Activated CD4-positive, alpha-beta T cell treated with anti-CD3 and anti-CD28 coated beads for 1 hour (primary cell): ENCODE data around the gene NOS1.

ENCODE experiments used
- DNase-seq: peaks from one replicate; pipeline ENCODE4 v3.0.0-alpha.2; 2020

NOS1 gene

GRCh38 chr12:117329756-117330155 lies 31.7 kb downstream of the NOS1 start:
- DNase-seq = no peak

DNA sequence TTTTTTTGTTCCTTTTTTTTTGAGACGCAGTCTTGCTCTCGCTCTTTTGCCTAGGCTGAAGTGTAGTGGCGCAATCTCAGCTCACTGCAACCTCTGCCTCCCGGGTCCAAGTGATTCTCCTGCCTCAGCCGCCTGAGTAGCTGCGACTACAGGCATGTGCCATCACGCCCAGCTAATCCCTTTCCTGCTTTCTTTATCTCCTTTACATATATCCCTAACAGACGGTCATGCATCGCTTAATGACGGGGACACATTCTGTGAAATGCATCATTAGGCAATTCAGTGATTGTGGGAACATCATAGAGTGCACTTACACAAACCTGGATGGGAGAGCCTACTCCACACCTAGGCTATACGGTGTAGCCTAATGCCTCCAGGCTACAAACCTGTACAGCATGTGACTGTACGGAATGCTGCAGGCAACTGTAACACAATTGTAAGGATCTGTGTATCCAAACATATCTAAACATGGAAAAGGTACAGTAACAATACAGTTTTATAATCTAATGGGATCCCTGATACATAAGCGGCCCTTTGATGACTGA lies 32.8 kb downstream of the NOS1 start:
- no peak for DNase-seq

DNA sequence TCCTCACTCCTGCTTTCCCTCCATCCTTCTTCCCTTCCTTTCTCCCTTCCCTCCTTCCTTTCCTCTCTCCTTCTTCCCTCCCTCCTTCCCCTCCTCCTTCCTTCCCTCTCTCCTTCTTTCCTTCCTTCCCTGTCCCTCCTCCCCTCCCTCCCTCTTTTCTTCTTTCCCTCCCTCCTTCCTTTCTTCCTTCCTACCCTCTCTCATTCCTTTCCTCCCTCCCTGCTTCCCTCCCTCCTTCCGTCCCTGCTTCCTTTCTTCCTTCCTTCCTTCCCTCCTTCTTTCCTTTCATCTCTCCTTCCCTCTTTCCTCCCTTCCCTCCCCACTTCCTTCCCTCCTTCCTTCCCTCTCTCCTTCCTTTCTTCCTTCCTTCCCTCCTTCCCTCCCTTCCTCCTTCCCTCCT lies 39.0 kb downstream of the NOS1 start:
- DNase-seq = no peak

GRCh38 chr12:117321572-117321971 lies 39.9 kb downstream of the NOS1 start:
- DNase-seq = no peak

DNA sequence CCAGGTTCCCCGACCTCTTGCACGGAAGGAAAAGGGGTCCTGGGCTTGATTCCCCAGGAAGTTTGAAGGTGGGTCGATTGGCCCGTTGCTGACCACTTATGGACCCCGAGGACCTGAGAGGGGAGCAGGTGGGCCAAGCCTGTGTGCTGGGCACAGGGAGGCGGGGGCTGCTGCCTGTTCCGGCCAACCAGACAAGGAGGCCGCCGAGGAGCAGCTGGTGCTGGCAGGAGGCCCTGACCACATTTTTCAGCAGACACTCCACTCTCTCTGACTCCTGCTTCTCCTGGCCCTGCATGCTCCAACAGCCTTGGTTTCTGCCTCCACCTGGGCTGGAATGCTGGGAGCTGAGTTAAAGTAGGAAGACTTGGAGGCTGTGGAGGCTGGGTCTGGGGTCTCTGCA lies 42.8 kb downstream of the NOS1 start:
- DNase-seq = no peak

GRCh38 chr12:117316336-117316735 lies 45.1 kb downstream of the NOS1 start:
- DNase-seq = no peak

DNA sequence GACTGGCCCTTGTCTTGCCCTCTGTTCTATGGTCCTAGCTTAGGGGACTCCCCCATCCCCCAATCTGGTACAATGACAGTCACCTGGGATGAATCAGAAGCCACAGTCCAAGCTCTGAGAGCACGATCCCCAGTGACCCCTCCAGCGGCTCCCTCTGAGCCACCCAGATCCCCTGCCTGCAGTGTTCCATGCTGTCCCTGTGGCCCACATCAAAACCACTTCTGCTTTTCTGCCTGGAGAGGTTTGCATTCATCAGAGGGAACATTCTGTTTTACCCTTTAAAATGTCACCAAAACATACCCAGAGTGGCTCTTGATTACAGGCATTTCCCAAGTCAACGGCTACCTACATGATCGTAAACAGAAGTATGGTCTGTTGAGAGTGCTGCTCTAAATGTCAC lies 47.5 kb downstream of the NOS1 start:
- no peak for DNase-seq

DNA sequence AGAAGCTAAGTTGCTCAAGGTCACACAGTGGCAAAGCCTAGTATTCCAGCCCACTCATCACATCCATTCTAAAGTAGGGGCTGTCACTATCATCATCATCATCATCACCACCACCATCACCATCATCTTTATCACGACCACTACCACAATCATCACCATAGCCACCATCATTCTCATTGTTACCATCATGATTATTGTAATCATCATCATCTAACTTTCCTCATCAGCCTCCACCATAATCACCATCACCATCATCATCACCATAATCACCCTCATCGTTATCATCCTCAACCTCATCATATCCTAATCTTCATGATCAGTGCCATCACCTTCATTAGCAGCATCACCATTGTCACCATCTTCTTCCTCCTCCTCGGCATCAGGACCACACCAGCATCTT lies 48.7 kb downstream of the NOS1 start:
- DNase-seq = no peak

GRCh38 chr12:117309276-117309925 lies 52.0 kb downstream of the NOS1 start:
- no peak for DNase-seq

GRCh38 chr12:117300174-117300573 lies 61.3 kb downstream of the NOS1 start:
- no peak for DNase-seq

DNA sequence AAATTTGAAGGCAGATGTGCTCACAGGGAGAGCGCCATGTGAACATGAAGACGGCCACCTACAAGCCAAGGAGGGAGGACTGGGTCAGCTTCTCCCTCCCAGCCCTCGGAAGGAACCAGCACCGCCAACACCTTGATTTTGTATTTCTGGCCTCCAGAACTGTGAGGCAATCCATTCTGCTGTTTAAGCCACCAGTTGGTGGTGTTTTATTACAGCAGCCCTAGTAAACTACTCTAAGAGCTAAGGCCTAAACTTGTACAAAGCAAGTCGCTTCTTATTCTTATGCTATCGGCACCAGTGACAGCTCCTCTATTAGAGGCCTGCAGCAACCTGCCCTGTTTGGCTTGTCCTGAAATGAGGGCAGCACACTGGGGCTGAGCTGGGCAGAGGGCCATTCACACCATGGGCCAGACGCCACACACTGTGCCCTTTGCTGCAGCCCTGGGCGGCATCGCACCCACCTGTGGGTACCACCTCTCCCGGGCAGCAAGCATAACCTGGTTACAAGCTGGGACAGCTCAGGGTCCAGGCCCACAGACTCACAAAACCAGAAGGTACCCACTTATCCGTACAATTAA lies 62.7 kb downstream of the NOS1 start:
- no peak for DNase-seq

DNA sequence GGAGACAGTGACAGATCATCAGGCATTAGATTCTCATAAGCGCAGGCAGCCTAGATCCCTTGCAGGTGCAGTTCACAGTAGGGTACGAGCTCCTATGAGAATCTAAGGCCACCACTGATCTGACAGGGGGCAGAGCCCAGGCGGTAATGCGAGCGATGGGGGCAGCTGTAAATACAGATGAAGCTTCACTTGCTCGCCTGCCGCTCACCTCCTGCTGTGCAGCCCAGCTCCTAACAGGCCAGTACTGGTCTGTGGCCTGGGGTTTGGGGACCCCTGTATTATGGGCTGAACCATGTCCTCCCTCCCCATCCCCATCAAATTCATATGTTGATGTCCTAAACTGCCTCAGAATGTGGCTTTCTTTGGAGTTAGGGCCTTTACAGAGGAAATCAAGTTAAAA lies 63.2 kb downstream of the NOS1 start:
- DNase-seq = no peak

- no peak for DNase-seq
Measured at GRCh38 chr12:117294189-117294603, 67.2 kb downstream of the NOS1 start.

DNA sequence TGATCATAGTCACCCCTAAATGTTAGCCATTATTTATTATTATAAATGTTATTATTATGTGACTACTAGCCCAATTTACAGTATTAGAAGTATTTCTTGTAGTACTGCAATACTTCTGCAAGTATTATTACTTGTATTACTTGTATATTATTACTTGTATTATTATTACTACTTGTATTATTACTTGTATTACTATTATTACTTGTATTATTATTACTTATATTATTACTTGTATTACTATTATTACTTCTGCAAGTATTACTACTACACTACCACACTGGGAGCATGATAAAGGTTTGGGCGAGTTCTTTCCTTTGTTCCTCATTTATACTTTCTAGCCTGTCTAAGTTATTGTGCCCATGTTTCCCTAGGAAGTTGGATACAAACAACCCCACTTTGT lies 67.9 kb downstream of the NOS1 start:
- no peak for DNase-seq

DNA sequence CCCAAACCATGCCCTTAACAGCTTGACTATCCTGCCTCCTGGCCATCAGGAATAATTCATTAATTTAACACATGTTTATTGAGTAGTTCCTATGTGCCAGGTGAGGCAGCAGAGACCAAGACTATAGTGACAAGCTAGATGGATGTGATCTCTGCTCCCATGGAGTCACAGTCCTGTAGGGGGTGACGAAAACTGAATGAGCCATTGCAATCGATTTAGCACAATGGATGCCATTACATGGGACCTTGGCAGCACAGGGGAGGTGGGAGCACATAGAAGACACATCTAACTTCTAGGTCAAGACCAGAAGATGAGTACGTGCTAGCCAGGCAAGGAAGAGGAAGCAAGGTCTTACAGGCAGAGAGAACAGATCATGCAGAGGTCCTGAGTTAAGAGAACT lies 68.7 kb downstream of the NOS1 start:
- no peak for DNase-seq

GRCh38 chr12:117284140-117284539 lies 77.3 kb downstream of the NOS1 start:
- no peak for DNase-seq

- DNase-seq = no peak
Measured at GRCh38 chr12:117282490-117282889, 78.9 kb downstream of the NOS1 start.

GRCh38 chr12:117280019-117280680 lies 81.3 kb downstream of the NOS1 start:
- no peak for DNase-seq

- DNase-seq = no peak
Measured at GRCh38 chr12:117279606-117280005, 81.8 kb downstream of the NOS1 start.

GRCh38 chr12:117277875-117278274 lies 83.6 kb downstream of the NOS1 start:
- DNase-seq = no peak

DNA sequence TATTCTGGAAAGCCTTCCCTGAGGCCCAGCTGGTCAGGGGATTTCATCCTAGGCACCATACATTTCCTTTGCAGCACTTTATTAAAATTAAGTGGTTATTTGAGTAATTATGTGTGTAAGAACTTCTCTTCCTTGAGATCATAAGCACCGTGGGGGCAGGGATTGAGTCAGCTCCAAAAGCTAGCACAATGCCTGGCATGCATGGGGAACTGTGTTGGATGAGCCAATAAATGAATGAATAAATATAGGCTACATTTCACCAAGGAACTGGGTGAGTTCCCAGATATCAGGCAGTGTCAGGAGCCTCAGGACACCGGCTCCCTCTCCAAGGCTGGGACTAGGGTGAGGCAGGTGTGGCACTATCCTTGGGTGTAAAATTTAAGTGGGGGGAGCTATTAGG lies 88.3 kb downstream of the NOS1 start:
- no peak for DNase-seq

- no peak for DNase-seq
Measured at GRCh38 chr12:117272690-117273089, 88.7 kb downstream of the NOS1 start.

- no peak for DNase-seq
Measured at GRCh38 chr12:117262749-117263148, 98.7 kb downstream of the NOS1 start.

DNA sequence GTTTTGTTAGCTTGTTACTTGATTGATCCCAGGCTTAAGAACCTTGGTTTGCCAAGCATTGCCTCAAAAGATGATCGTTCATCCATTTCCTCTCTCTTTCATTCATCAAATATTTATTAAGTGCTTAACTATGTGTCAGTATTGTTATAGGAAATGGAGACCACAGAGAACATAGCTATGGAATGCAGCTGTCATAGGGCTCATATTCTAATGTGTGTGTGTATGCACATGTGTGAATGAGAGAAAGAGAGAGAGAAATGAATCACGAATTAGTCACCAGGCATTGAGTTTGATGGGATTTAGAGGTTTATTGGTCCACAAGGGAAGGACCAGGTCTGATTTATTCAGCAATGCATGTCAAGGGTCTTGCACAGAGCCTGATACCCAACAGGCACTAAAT lies 100.2 kb downstream of the NOS1 start:
- no peak for DNase-seq
